Fibroblast of lung (primary cell): Measurements from ENCODE around the gene TUBB1.

Experiments
- EZH2 ChIP-seq: IDR thresholded peaks from 2 replicates; pipeline ENCODE4 v1.5.1; 2012; ENCODE audit warnings: low read length, control low read depth, mild to moderate bottlenecking; ENCODE audit errors: missing control alignments
- TF ChIP-seq, protein P1 (sequence below), 2 donors: IDR thresholded peaks in 1 of 2; conservative IDR thresholded peaks in 1 of 2; 1 replicate in 1 of 2; 2 replicates in 1 of 2; pipeline ENCODE4 v1.5.1; 2011 to 2012; ENCODE audit warnings: low read length in 2 of 2, control low read depth in 1 of 2, inconsistent platforms in 1 of 2, low read depth in 1 of 2, mild to moderate bottlenecking in 1 of 2

DNA sequence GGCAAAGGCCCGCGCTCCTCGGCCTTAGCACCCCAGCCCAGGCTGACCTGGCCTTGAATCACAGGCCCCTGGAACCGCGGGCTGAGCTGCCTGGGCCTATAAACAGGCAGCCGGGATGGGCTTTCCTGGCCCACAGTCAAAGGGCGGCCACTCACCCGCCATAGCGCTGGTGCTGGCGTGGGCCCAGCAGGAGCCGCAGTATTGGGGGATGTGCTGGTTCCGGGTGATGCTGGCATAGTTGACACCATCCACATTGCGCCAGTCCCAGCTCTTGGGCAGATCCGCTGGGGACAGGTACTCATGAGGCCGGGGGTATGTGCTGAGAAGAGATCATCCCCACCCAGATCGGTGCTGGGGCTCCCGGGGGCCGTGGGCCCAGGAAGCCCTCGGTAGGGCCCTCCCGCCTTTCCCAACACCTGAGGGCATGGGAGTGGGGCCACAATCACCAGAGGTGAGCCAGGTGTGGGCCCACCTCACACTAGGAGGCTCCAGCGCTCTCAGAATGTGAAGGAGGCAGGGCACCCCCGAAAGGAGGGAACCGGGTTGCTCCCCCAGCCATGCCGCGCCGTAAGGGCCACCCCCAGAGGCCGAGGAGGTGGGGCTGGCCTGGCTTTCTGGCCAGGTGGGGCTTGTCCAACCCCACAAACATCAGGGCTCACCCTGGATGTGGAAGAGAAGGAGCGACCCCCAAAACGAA, 12.9 kb upstream of the TUBB1 start:
- TF ChIP-seq, protein P1, sequence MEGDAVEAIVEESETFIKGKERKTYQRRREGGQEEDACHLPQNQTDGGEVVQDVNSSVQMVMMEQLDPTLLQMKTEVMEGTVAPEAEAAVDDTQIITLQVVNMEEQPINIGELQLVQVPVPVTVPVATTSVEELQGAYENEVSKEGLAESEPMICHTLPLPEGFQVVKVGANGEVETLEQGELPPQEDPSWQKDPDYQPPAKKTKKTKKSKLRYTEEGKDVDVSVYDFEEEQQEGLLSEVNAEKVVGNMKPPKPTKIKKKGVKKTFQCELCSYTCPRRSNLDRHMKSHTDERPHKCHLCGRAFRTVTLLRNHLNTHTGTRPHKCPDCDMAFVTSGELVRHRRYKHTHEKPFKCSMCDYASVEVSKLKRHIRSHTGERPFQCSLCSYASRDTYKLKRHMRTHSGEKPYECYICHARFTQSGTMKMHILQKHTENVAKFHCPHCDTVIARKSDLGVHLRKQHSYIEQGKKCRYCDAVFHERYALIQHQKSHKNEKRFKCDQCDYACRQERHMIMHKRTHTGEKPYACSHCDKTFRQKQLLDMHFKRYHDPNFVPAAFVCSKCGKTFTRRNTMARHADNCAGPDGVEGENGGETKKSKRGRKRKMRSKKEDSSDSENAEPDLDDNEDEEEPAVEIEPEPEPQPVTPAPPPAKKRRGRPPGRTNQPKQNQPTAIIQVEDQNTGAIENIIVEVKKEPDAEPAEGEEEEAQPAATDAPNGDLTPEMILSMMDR (conservative IDR thresholded peaks at IDR 0.05 in 1 of 2, IDR thresholded peaks at IDR 0.05 in 1 of 2; ENCODE audit: low read depth in 1 of 2, low read length in 2 of 2): no peak
- no peak for TF ChIP-seq EZH2
